Glomerular endothelial cell (primary cell): ENCODE results near the gene ALOX12B. TPM values are rescaled to one million over a fixed set of nuclear protein-coding genes. Genes with fewer than 3 reads are reported as not detected.
"Not testable (repeated sequence)": the region's sequence is repeated elsewhere in the genome, so short reads cannot be mapped to it uniquely, and the experiment has no call there.

Experiments
- DNase-seq: peaks from one replicate; pipeline ENCODE4 v3.0.0-alpha.2; 2011; ENCODE audit warnings: low read depth, low spot score; ENCODE audit errors: extremely low read depth
- total RNA-seq: library from RNA; depleted of rRNA; stranded (reverse); fragments of >200 nt; gene quantifications from 2 replicates; pipeline ENCODE4 v1.2.3, GENCODE V29; 2015

Gene ALOX12B
- total RNA-seq, 1 donor from 2014 or later = not detected

DNA sequence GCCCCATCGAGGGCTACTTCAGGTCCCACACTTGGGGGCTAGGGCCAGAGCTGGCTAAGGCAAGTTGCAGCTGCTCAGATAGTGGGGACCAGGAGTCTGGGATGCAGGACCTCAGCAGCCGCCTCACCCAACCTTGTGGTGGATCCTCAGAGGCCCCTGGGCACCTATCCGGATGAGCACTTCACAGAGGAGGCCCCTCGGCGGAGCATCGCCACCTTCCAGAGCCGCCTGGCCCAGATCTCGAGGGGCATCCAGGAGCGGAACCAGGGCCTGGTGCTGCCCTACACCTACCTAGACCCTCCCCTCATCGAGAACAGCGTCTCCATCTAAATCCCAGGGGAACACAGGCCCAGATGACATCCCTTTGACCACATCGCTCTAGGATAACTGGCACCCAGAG is 39.3 kb downstream of the ALOX12B start:
- no peak for DNase-seq

GRCh38 chr17:8047769-8048110 is 39.8 kb downstream of the ALOX12B start:
- DNase-seq = no peak

GRCh38 chr17:8046929-8047768 is 40.4 kb downstream of the ALOX12B start:
- no peak for DNase-seq

- no peak for DNase-seq
These were observed 41.1 kb downstream of the ALOX12B start for GRCh38 chr17:8046306-8046928.

GRCh38 chr17:8044819-8045810 is 42.4 kb downstream of the ALOX12B start:
- no peak for DNase-seq

- no peak for DNase-seq
These were observed 45.5 kb downstream of the ALOX12B start for GRCh38 chr17:8041979-8042378.

GRCh38 chr17:8041249-8041928 is 46.1 kb downstream of the ALOX12B start:
- peak; percentile 36 for DNase-seq

DNA sequence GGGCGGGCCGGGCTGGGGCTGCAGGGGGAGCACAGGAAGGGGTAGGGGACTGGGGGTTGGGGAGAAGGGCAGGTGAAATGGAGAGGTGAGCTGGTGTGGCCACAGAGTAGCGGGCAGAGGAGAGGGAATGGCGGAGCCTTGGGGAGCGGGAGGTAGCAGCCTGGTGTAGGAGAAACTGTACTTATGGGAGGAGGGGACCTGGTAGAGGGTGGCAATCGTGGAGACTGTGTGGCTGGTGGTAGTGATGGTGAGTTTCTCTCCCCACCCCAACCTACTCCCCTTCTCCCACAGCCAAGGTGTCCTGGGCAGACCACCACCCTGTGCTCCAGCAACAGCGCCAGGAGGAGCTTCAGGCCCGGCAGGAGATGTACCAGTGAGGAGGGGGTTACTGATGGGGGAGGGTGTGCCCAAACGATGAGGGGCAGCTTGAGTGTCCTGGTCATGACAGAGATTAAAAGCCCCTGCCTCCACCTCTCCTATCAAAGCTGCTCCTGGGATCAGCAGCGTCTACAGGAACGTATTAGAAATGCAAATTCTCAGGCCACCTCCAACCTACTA is 47.8 kb downstream of the ALOX12B start:
- no peak for DNase-seq

- no peak for DNase-seq
These were observed 48.4 kb downstream of the ALOX12B start, which contains the start of gene ALOX15B for GRCh38 chr17:8038954-8039610. Gene ALOX15B, plus strand, starts transcription at chr17:8039059. Its CDS starts 97 bp downstream, at chr17:8039156.

- no peak for DNase-seq
These were observed 55.1 kb downstream of the ALOX12B start for GRCh38 chr17:8032442-8032841.

DNA sequence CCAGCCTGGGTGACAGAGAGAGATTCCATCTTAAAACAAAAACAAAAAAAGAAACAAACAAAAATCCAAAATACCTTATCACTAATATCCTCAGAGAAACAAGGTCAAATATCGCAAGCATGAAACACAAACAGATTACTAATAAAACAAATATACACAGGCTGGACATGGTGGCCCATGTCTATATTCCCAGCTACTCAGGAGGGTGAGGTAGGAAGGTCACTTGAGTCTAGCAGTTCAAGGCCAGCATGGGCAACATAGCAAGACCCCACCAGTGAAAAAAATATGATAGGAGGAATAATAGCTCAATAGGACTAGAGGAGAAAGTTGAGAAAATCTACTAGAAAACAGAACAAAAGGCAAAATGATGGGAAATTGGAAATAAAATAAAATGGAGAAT is 55.6 kb downstream of the ALOX12B start:
- no peak for DNase-seq

- no peak for DNase-seq
These were observed 56.3 kb downstream of the ALOX12B start for GRCh38 chr17:8031261-8031661.

GRCh38 chr17:8029121-8029520 is 58.4 kb downstream of the ALOX12B start:
- no peak for DNase-seq

DNA sequence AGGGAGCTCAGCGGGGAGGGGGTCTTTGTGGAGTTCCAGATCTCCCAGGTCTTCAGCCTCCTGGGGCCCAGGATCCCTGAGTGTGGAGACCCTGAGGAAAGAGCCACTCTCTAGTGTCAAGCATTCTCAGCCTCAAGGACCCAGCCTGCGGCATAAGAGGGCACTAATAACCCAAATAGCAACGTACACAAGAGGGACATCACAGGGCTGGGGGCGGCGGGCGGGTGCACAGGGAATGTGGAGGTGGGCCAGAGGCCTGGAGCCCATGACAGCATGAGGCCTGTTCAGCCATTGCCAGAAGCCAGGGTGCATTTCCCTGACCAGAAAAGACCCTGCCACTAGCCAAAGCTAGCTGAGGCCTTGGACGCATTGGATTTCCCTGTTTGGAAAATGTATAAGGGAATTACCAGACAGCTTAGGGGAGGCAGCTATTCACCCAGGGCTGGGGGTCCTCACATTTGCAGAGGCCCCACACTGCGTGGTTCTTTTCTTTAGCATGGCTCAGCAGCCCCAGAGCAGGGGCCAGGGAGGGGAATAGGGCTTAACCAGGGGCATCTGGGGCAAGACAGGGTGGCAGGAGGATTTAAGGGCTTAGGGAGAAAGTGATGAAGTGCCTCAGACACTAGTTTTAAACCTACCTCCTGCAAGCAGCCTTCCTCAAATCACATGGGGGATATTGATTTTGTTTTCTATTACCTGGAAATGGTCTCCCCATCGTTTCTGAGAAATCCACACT is 62.2 kb downstream of the ALOX12B start:
- no peak for DNase-seq

- DNase-seq = not testable (repeated sequence)
These were observed 63.4 kb downstream of the ALOX12B start for GRCh38 chr17:8024161-8024560.
